PFSK-1 (cell line): ENCODE measurements around the gene MEG3.

Experiments
- POLR2AphosphoS5 ChIP-seq: IDR thresholded peaks from 2 replicates; pipeline ENCODE4 v1.6.1; 2012; ENCODE audit warnings: low read depth, mild to moderate bottlenecking, control low read depth, low read length, moderate library complexity
- REST ChIP-seq, 2 experiments: IDR thresholded peaks; 2 replicates each; pipeline versions ENCODE4 v1.6.1 to v1.8.0; 2011 to 2012; ENCODE audit warnings: low read depth in 2 of 2, low read length in 2 of 2, control low read depth in 1 of 2, inconsistent platforms in 1 of 2, mild to moderate bottlenecking in 1 of 2, moderate library complexity in 1 of 2; ENCODE audit not compliant: insufficient read depth in 1 of 2
- SIN3A ChIP-seq: IDR thresholded peaks from 2 replicates; pipeline ENCODE4 v1.6.1; 2012; ENCODE audit warnings: mild to moderate bottlenecking, low read length, moderate library complexity, borderline replicate concordance; ENCODE audit not compliant: insufficient read depth
- TAF1 ChIP-seq: IDR thresholded peaks from 2 replicates; pipeline ENCODE4 v1.6.1; 2012; ENCODE audit warnings: low read length, control low read depth, borderline replicate concordance; ENCODE audit not compliant: insufficient read depth

DNA sequence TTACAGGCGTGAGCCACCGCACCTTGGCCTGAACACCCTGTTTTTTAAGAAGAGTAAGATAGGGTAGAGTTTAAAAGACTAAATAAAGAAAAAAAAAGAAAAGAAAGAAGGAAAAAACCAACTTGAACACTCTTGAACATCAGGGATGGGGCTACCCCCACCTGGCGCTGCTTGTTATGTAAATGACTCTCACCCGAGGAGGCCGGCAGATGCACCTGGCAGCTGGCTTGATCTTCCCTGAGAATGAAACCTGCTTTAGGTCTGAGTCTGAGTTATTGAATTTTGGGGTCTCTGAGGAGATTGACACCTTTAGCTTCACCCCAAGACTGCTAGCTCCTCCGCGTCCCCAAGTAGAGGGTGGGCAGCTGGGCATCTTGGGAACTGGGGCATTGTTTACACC lies 15.5 kb upstream of the MEG3 start:
- TF ChIP-seq REST (IDR thresholded peaks at IDR 0.05; ENCODE audit: insufficient read depth in 1 of 2, low read depth in 2 of 2, low read length in 2 of 2) (no peak), TAF1 (no peak), POLR2AphosphoS5 (no peak), SIN3A (no peak)
